CD4-positive, alpha-beta memory T cell (primary cell): ENCODE data around the gene PHF11. TPM values are rescaled to one million over a fixed set of nuclear protein-coding genes. Genes with fewer than 3 reads are reported as not detected.

ENCODE experiments used
- CTCF ChIA-PET: fragments of 350-600 bp; sonication (Branson Sonifier 250); formaldehyde crosslinking; loops from one replicate; lab custom pipeline; 2021; ENCODE audit warnings: inconsistent platforms; ENCODE audit not compliant: partially characterized antibody; lab: Charles Lee
- POLR2A ChIA-PET: fragments of 350-600 bp; sonication (Branson Sonifier 250); formaldehyde crosslinking; loops from one replicate; lab custom pipeline; 2021; ENCODE audit not compliant: partially characterized antibody; lab: Charles Lee
- DNase-seq, 5 donors: peaks; one replicate each; pipeline versions ENCODE4 v3.0.0 to v3.0.0-alpha.2; 2020 to 2022; ENCODE audit warnings: mixed read lengths in 1 of 5
- H3K27ac ChIP-seq: one replicate; pipeline ENCODE4 v1.7.0; 2013; ENCODE audit warnings: low read depth, low read length
- H3K27me3 ChIP-seq: 2 replicates; pipeline ENCODE4 v1.7.0; 2013; ENCODE audit warnings: mild to moderate bottlenecking, low read length, moderate library complexity; ENCODE audit not compliant: insufficient read depth
- H3K36me3 ChIP-seq: 2 replicates; pipeline ENCODE4 v1.7.0; 2013; ENCODE audit warnings: mild to moderate bottlenecking, low read length, moderate library complexity; ENCODE audit not compliant: insufficient read depth
- H3K4me1 ChIP-seq: 2 replicates; pipeline ENCODE4 v1.7.0; 2013; ENCODE audit warnings: mild to moderate bottlenecking, low read length, moderate library complexity; ENCODE audit not compliant: insufficient read depth
- H3K4me3 ChIP-seq, 2 donors: one replicate each; pipeline ENCODE4 v1.7.0; 2013; ENCODE audit warnings: low read length in 2 of 2, mild to moderate bottlenecking in 1 of 2
- H3K9me3 ChIP-seq, 2 donors: one replicate each; pipeline ENCODE4 v1.7.0; 2013; ENCODE audit warnings: low read length in 2 of 2, control low read depth in 1 of 2; ENCODE audit not compliant: control insufficient read depth in 1 of 2
- H3K27ac Mint-ChIP-seq, 7 donors: one replicate each; pipeline ENCODE4 v1.8.0; 2020 to 2021; ENCODE audit warnings: mixed read lengths in 7 of 7, mild to moderate bottlenecking in 6 of 7, inconsistent platforms in 3 of 7, moderate library complexity in 3 of 7
- H3K27me3 Mint-ChIP-seq, 2 donors: one replicate each; pipeline ENCODE4 v1.8.0; 2020 to 2021; ENCODE audit warnings: mixed read lengths in 2 of 2
- H3K36me3 Mint-ChIP-seq, 2 donors: one replicate each; pipeline ENCODE4 v1.8.0; 2020 to 2021; ENCODE audit warnings: mixed read lengths in 2 of 2, inconsistent platforms in 1 of 2, mild to moderate bottlenecking in 1 of 2
- H3K4me1 Mint-ChIP-seq, 4 donors: one replicate each; pipeline ENCODE4 v1.8.0; 2020 to 2021; ENCODE audit warnings: mixed read lengths in 4 of 4, mild to moderate bottlenecking in 1 of 4
- H3K4me3 Mint-ChIP-seq, 8 donors: one replicate each; pipeline ENCODE4 v1.8.0; 2020 to 2021; ENCODE audit warnings: mixed read lengths in 8 of 8, mild to moderate bottlenecking in 7 of 8, moderate library complexity in 6 of 8, inconsistent platforms in 3 of 8
- H3K9me3 Mint-ChIP-seq, 8 donors: one replicate each; pipeline ENCODE4 v1.8.0; 2020 to 2021; ENCODE audit warnings: mixed read lengths in 8 of 8, mild to moderate bottlenecking in 5 of 8, inconsistent platforms in 3 of 8, moderate library complexity in 1 of 8
- intact Hi-C: fragments of 100-400 bp; cut with micrococcal nuclease; formaldehyde crosslinking; loops from one replicate; pipeline ENCODE4 v1.15.1; 2023
- polyA plus RNA-seq, 2 donors: library from polyadenylated mRNA; unstranded; fragments of 300-500 nt; fragmentation: Illumina TruSeq; gene quantifications; one replicate each; pipeline ENCODE4 v1.2.3, GENCODE V29; 2021
- total RNA-seq, 2 experiments: library from RNA; stranded (reverse); gene quantifications; one replicate each; pipeline ENCODE4 v1.2.3, GENCODE V29; 2021

PHF11 gene
- total and polyA plus RNA-seq, 4 experiments from 2014 or later: 90.4 to 139 (median 118) TPM

GRCh38 chr13:49528161-49528560 lies 32.4 kb downstream of the PHF11 start:
- Mint-ChIP-seq H3K27me3 (no peaks in the 10 kb centered on the region), H3K4me3 (no peak overlapping the region), H3K9me3 (no peaks in the 10 kb centered on the region), H3K4me1 (peaks cover 0 to 18% (median 14%) of the 10 kb centered on the region in 4 donors), H3K27ac (peak overlapping the region in 2 of 7 donors; percentile 55 to 70), H3K36me3 (peaks cover 30 to 64% of the 10 kb centered on the region in 2 donors)
- ChIA-PET CTCF (interaction anchor here (1.4 kb wide), 1 partner anchor 9 kb away, joined by 3 read pairs; no protein-coding TSS in a partner anchor), POLR2A (interaction anchor here (1.0 kb wide), 1 partner anchor 12 kb away, joined by 5 read pairs; no protein-coding TSS in a partner anchor)
- Histone ChIP-seq H3K4me3 (no peak overlapping the region), H3K36me3 (peaks cover 8% of the 10 kb centered on the region), H3K9me3 (no peaks in the 10 kb centered on the region), H3K4me1 (no peaks in the 10 kb centered on the region), H3K27me3 (no peaks in the 10 kb centered on the region), H3K27ac (no peak overlapping the region)
- intact Hi-C loops: no loop called here
- DNase-seq: no peak

GRCh38 chr13:49530457-49530856 lies 34.7 kb downstream of the PHF11 start:
- Histone ChIP-seq H3K27me3 (no peaks in the 10 kb centered on the region), H3K4me1 (no peaks in the 10 kb centered on the region), H3K9me3 (no peaks in the 10 kb centered on the region), H3K36me3 (peaks cover 8% of the 10 kb centered on the region), H3K4me3 (no peak overlapping the region), H3K27ac (no peak overlapping the region)
- H3K9me3 Mint-ChIP-seq: no peaks in the 10 kb centered on the region
- peaks cover 40 to 53% of the 10 kb centered on the region in 2 donors for H3K36me3 Mint-ChIP-seq
- intact Hi-C loops: no loop called here
- H3K27ac Mint-ChIP-seq: peak overlapping the region in 5 of 7 donors; percentile 23 to 82 (median 38)
- no peaks in the 10 kb centered on the region for H3K27me3 Mint-ChIP-seq
- CTCF ChIA-PET: no interaction called here
- H3K4me1 Mint-ChIP-seq: peaks cover 0 to 13% (median 10%) of the 10 kb centered on the region in 4 donors
- DNase-seq: no peak
- POLR2A ChIA-PET: interaction anchor here (0.9 kb wide), 1 partner anchor 9 kb away, joined by 3 read pairs; no protein-coding TSS in a partner anchor
- H3K4me3 Mint-ChIP-seq: no peak overlapping the region

GRCh38 chr13:49532593-49532992 lies 36.8 kb downstream of the PHF11 start:
- ChIA-PET CTCF (no interaction called here), POLR2A (no interaction called here)
- H3K27ac Mint-ChIP-seq: peak overlapping the region in 4 of 7 donors; percentile 42 to 71 (median 58)
- no peak overlapping the region for H3K27ac ChIP-seq
- no peaks in the 10 kb centered on the region for H3K9me3 Mint-ChIP-seq
- DNase-seq: no peak
- H3K4me3 ChIP-seq: no peak overlapping the region
- H3K36me3 Mint-ChIP-seq: peaks cover 35 to 46% of the 10 kb centered on the region in 2 donors
- no peaks in the 10 kb centered on the region for H3K9me3 ChIP-seq
- H3K36me3 ChIP-seq: peaks cover 4% of the 10 kb centered on the region
- H3K27me3 Mint-ChIP-seq: no peaks in the 10 kb centered on the region
- peaks cover 0 to 11% (median 9%) of the 10 kb centered on the region in 4 donors for H3K4me1 Mint-ChIP-seq
- intact Hi-C loops: no loop called here
- H3K4me1 ChIP-seq: no peaks in the 10 kb centered on the region
- no peaks in the 10 kb centered on the region for H3K27me3 ChIP-seq
- no peak overlapping the region for H3K4me3 Mint-ChIP-seq

- H3K27me3 ChIP-seq: no peaks in the 10 kb centered on the region
- intact Hi-C loops: no loop called here
- peak overlapping the region in 4 of 7 donors; percentile 42 to 71 (median 56) for H3K27ac Mint-ChIP-seq
- no peak overlapping the region for H3K4me3 ChIP-seq
- no peaks in the 10 kb centered on the region for H3K9me3 Mint-ChIP-seq
- peaks cover 4% of the 10 kb centered on the region for H3K36me3 ChIP-seq
- H3K9me3 ChIP-seq: no peaks in the 10 kb centered on the region
- H3K36me3 Mint-ChIP-seq: peaks cover 35 to 45% of the 10 kb centered on the region in 2 donors
- no peak overlapping the region for H3K4me3 Mint-ChIP-seq
- H3K4me1 ChIP-seq: no peaks in the 10 kb centered on the region
- no peaks in the 10 kb centered on the region for H3K27me3 Mint-ChIP-seq
- H3K27ac ChIP-seq: no peak overlapping the region
- ChIA-PET POLR2A (no interaction called here), CTCF (no interaction called here)
- DNase-seq: no peak
- peaks cover 0 to 11% (median 9%) of the 10 kb centered on the region in 4 donors for H3K4me1 Mint-ChIP-seq
These were observed 37.3 kb downstream of the PHF11 start for GRCh38 chr13:49533011-49533410.

GRCh38 chr13:49533591-49534269 lies 38.0 kb downstream of the PHF11 start:
- peaks cover 0 to 11% (median 8%) of the 10 kb centered on the region in 4 donors for H3K4me1 Mint-ChIP-seq
- no peaks in the 10 kb centered on the region for H3K27me3 Mint-ChIP-seq
- Histone ChIP-seq H3K4me1 (no peaks in the 10 kb centered on the region), H3K36me3 (peaks cover 4% of the 10 kb centered on the region), H3K27me3 (no peaks in the 10 kb centered on the region), H3K4me3 (no peak overlapping the region), H3K9me3 (no peaks in the 10 kb centered on the region), H3K27ac (no peak overlapping the region)
- no peak overlapping the region for H3K4me3 Mint-ChIP-seq
- intact Hi-C loops: no loop called here
- ChIA-PET CTCF (no interaction called here), POLR2A (no interaction called here)
- peak overlapping the region in 2 of 7 donors; percentile 27 to 57 for H3K27ac Mint-ChIP-seq
- peaks cover 29 to 38% of the 10 kb centered on the region in 2 donors for H3K36me3 Mint-ChIP-seq
- no peak for DNase-seq
- no peaks in the 10 kb centered on the region for H3K9me3 Mint-ChIP-seq

GRCh38 chr13:49536144-49536873 lies 40.6 kb downstream of the PHF11 start:
- Mint-ChIP-seq H3K9me3 (no peaks in the 10 kb centered on the region), H3K27me3 (no peaks in the 10 kb centered on the region), H3K4me3 (no peak overlapping the region), H3K4me1 (peaks cover 19 to 26% (median 21%) of the 10 kb centered on the region in 4 donors), H3K36me3 (peaks cover 35 to 37% of the 10 kb centered on the region in 2 donors), H3K27ac (peak overlapping the region in 1 of 7 donors; percentile 4)
- H3K27ac ChIP-seq: no peak overlapping the region
- H3K9me3 ChIP-seq: no peaks in the 10 kb centered on the region
- no peak overlapping the region for H3K4me3 ChIP-seq
- no peaks in the 10 kb centered on the region for H3K27me3 ChIP-seq
- peaks cover 8% of the 10 kb centered on the region for H3K36me3 ChIP-seq
- no peak for DNase-seq
- intact Hi-C loops: loop anchor here (5.0 kb wide), 1 partner anchor 51 kb away; the partner anchor contains the start of gene RCBTB1
- POLR2A ChIA-PET: no interaction called here
- peaks cover 20% of the 10 kb centered on the region for H3K4me1 ChIP-seq
- CTCF ChIA-PET: interaction anchor here (1.5 kb wide), 1 partner anchor 18 kb away, joined by 6 read pairs; no protein-coding TSS in a partner anchor

- no peak for DNase-seq
- H3K27ac ChIP-seq: no peak overlapping the region
- CTCF ChIA-PET: no interaction called here
- H3K27me3 ChIP-seq: no peaks in the 10 kb centered on the region
- peaks cover 30 to 34% of the 10 kb centered on the region in 2 donors for H3K36me3 Mint-ChIP-seq
- intact Hi-C loops: loop anchor here (5.0 kb wide), 1 partner anchor 49 kb away; the partner anchor contains the start of gene RCBTB1
- peaks cover 8% of the 10 kb centered on the region for H3K36me3 ChIP-seq
- no peaks in the 10 kb centered on the region for H3K9me3 ChIP-seq
- no peak overlapping the region for H3K4me3 ChIP-seq
- peaks cover 18 to 19% (median 19%) of the 10 kb centered on the region in 4 donors for H3K4me1 Mint-ChIP-seq
- peaks cover 20% of the 10 kb centered on the region for H3K4me1 ChIP-seq
- no peaks in the 10 kb centered on the region for H3K9me3 Mint-ChIP-seq
- no peak overlapping the region for H3K27ac Mint-ChIP-seq
- H3K4me3 Mint-ChIP-seq: no peak overlapping the region
- POLR2A ChIA-PET: interaction anchor here (2.6 to 2.9 kb wide), 2 partner anchors 43 to 94 kb away, joined by 15 read pairs; partner anchors contain the start of genes CAB39L, PHF11 and SETDB2
- H3K27me3 Mint-ChIP-seq: no peaks in the 10 kb centered on the region
These were observed 42.7 kb downstream of the PHF11 start for GRCh38 chr13:49538404-49538803.
